ENCODE results near the gene HRH4.

Gene HRH4, protein sequence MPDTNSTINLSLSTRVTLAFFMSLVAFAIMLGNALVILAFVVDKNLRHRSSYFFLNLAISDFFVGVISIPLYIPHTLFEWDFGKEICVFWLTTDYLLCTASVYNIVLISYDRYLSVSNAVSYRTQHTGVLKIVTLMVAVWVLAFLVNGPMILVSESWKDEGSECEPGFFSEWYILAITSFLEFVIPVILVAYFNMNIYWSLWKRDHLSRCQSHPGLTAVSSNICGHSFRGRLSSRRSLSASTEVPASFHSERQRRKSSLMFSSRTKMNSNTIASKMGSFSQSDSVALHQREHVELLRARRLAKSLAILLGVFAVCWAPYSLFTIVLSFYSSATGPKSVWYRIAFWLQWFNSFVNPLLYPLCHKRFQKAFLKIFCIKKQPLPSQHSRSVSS
- total RNA-seq: 0.31 to 1.2 reads per million in 2 donors

DNA sequence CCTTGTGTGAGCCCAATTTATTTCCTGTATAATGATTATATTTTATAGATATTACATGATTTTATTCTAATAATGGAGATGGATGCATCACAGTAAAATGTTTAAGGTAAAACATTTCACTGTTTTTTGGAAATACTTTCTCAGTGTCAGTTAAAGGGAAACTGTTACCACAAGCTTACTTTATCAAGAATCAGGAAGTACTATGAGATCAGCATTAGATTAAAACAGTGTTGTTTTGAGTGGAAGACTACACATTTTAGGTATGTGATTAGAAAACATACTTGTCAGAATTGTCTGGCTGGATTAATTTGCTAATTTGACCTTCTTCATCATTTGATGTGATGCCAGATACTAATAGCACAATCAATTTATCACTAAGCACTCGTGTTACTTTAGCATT is at the start of gene HRH4:
Gene HRH4 (plus strand): TSS at position 250 of the 400 bp plus-strand sequence. CDS start 92 bp downstream, at position 342.
- no peak for DNase-seq

- DNase-seq: no peak
Measured at GRCh38 chr18:24413148-24413547, 47.3 kb upstream of the HRH4 start.

- DNase-seq: no peak
Measured at GRCh38 chr18:24414349-24415003, 46.0 kb upstream of the HRH4 start.

DNA sequence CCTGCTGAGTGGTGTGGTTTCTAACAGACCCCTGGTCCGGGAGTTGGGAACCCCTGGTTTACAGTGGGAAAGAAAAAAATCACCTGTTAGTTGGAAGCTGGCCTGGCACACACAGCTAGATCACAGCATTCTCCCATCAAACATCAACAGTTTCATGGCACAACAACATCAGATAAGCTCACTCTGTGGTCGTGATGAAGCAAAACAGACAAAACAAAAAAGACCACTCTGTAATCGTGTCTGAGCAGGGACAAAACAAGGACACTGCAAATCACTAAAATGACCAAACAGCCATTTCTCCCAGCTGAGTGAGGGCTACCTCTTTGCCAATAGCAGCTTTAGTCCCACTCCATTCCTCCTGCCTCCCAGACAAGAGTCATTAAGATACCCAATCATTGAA is 43.0 kb upstream of the HRH4 start:
- DNase-seq: no peak

DNA sequence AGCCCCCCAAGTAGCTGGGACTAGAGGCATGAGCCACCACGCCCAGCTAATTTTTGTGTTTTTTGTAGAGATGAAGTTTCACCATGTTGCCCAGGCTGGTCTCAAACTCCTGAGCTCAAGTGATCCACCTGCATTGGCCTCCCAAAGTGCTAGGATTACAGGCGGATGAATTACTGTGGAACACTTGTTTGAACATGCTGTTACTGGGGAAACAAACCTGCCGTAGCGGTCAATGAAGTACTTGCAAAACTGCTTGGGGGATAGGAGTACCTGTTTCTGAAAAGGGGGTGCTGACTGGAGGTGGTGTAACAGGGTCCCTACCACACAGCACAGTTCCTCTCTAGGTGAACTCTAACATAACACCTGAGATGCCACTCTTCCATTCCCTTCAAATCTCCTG is 39.9 kb upstream of the HRH4 start:
- no peak for DNase-seq

- no peak for DNase-seq
Measured at GRCh38 chr18:24421831-24422230, 38.6 kb upstream of the HRH4 start.

- DNase-seq: no peak
Measured at GRCh38 chr18:24426073-24426397, 34.4 kb upstream of the HRH4 start.

- DNase-seq: peak; percentile 47
Measured at GRCh38 chr18:24426398-24427294, 33.8 kb upstream of the HRH4 start, which contains the start of gene IMPACT. TSS of gene IMPACT (plus strand) at chr18:24426670. CDS start at chr18:24426757, 87 bp downstream.

GRCh38 chr18:24427484-24427883 is 33.0 kb upstream of the HRH4 start:
- no peak for DNase-seq

- no peak for DNase-seq
Measured at GRCh38 chr18:24428709-24429108, 31.7 kb upstream of the HRH4 start.

DNA sequence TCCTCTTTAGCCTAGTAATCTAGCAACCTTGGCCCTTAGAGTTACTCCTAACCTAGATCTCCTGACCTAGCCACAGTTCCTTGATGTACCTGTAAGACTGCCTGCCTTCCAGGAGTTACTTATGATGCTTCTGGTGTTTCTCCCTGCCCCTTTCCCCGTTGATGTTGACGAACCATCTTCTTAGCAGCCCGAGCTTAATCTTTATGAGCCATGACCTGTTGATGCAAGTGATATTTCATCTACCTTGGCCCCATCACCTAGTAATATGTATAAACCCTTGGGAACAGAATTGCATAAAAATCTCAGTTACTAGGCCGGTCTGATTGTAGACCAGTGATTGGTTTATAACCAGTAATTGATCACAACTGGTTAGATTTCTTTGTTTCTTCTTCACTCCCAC is 31.2 kb upstream of the HRH4 start:
- no peak for DNase-seq

DNA sequence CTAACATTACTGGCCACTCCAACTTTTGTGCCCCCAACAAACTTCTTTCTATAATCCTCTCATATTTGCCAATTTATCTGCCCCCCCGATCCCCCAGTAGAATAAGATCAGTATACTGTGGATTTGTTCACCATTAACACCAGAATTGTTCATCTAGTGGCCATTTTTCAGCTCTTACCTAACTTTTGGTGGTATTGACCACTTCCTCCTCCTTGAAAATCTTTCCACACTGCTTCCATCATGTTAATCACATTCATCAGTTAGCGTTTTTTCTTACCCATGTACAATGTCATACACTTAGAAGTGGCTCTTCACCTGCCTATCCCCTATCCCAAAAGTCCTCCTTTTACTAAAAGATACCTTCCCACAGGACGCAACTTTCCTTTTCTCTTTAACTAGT is 27.8 kb upstream of the HRH4 start:
- no peak for DNase-seq

GRCh38 chr18:24436939-24437338 is 23.5 kb upstream of the HRH4 start:
- DNase-seq: no peak

GRCh38 chr18:24443870-24444269 is 16.6 kb upstream of the HRH4 start:
- no peak for DNase-seq

GRCh38 chr18:24446453-24446852 is 14.0 kb upstream of the HRH4 start:
- no peak for DNase-seq

- DNase-seq: no peak
Measured at GRCh38 chr18:24446953-24447538, 13.4 kb upstream of the HRH4 start.

DNA sequence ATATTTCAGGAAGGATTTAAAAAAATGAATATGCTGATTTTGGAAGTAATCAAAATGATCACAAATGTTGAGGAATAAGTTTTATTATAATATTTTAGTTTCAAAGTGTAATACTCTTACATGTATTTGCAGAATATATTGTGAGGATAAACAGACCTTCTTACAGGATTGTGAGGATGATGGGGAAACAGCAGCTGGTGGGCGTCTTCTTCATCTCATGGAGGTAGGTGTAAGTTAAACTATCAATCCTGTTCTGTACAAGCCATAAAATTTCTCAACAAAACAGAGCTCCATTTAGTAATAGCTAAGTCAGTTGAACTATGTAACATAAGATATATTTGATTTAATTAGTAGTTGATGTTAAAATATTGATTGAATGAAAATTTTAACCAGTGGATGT is 12.5 kb upstream of the HRH4 start:
- no peak for DNase-seq

- no peak for DNase-seq
Measured at GRCh38 chr18:24456549-24456948, 3.9 kb upstream of the HRH4 start.

DNA sequence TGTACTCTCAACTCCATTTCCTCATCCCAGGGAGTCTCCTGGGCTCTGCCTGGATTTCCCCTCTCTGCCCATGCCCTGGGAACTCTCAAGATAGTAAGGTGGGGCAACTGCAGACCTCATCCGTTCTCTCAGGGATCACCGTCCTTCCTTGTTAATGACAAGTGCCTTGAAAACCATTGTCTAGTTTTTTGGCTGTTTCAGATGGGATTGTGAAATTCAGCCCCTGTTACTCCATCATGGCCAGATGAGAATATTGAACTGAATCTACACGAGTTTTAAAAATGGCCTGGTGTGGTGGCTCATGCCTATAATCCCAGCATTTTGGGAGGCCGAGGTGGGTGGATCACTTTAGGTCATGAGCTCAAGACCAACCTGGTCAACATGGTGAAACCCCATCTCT is 665 bp upstream of the HRH4 start:
- DNase-seq: no peak

DNA sequence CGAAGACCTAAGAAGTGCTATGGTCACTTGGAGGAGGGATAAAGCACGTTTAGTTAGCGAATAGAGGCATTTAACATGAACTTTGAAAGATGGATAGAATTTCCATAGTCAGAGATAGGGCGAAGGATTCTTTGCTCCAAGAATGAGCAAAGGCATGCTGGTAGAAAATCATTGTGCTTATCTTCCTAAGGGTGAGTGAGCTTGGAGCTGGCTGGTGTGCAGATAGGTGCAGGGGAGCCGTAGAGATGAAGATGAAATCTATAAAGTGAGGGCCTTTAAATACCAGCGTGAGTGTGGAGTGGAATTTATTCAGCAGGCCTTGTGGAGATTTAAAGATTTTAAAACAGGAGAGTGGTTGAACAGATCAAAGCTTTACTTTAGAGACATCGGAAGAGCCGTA is 1.6 kb downstream of the HRH4 start:
- DNase-seq: no peak

GRCh38 chr18:24462838-24463775 is 2.7 kb downstream of the HRH4 start:
- DNase-seq: no peak

- no peak for DNase-seq
Measured at GRCh38 chr18:24465486-24465885, 5.0 kb downstream of the HRH4 start.
